ENCODE data around the gene AHSA1. TPM values are rescaled to one million over a fixed set of nuclear protein-coding genes. Genes with fewer than 3 reads are reported as not detected.

AHSA1 gene
- total and polyA plus RNA-seq, 10 of the 15 experiments (the other 5 are each of a cell fraction or from before 2014, with no cell fraction given), result 51.8 to 295 (median 201) TPM

- WGBS (ENCODE audit: insufficient coverage, insufficient replicate concordance, low lambda C conversion rate, missing lambda C conversion rate), result 31% methylated on average over 7 of the region's 7 CpGs
- H3K9me3 ChIP-seq (replicated peaks; ENCODE audit: control insufficient read depth, insufficient read depth, low read length), result no peaks in the 10 kb centered on the region; the same call in 2 of the 3 replicates
- ChIA-PET POLR2A (no interaction called here), SMC1A (ENCODE audit: uncharacterized antibody, unreplicated experiment) (no interaction called here), CTCF (interaction anchor here (1.5 kb wide), 1 partner anchor 36 kb away, joined by 6 read pairs; no protein-coding TSS in a partner anchor), RAD21 (ENCODE audit: unreplicated experiment) (no interaction called here)
- H4K20me1 ChIP-seq (ENCODE audit: control insufficient read depth, insufficient read depth), result no peaks in the 10 kb centered on the region
- no peak overlapping the region for H2AFZ ChIP-seq (ENCODE audit: control insufficient read depth, low read depth, low read length)
- intact Hi-C loops (cut with micrococcal nuclease; ENCODE audit: unreplicated experiment), result no loop called here
- no peak overlapping the region for H3K4me3 ChIP-seq
- no TSS peak for BruUV-seq (replicated peaks)
- H3K27me3 ChIP-seq (replicated peaks in 1 of 2; ENCODE audit: control insufficient read depth in 2 of 2, insufficient read depth in 2 of 2, low read length in 1 of 2), result peaks cover 8% of the 10 kb centered on the region in 2 experiments; a peak in 3 of 4 replicates
- no peak for ATAC-seq
- no peak overlapping the region for H3K4me2 ChIP-seq (ENCODE audit: control insufficient read depth, insufficient read depth)
- no peaks in the 10 kb centered on the region for H3K79me2 ChIP-seq (ENCODE audit: control insufficient read depth, insufficient read depth, low read length)
- in situ Hi-C loops (cut with MboI), result no loop called here
- H3K27ac ChIP-seq (ENCODE audit: control insufficient read depth, insufficient read depth), result no peak overlapping the region
- H3K9ac ChIP-seq (ENCODE audit: control insufficient read depth, insufficient read depth, low read length), result no peak overlapping the region
- FAIRE-seq, result no peak
- DNase-seq (ENCODE audit: low read depth, low spot score), result no peak
- no peaks in the 10 kb centered on the region for H3K36me3 ChIP-seq (ENCODE audit: control insufficient read depth in 2 of 2, insufficient read depth in 2 of 2, low read length in 1 of 2)
- H3K4me1 ChIP-seq (ENCODE audit: control insufficient read depth, insufficient read depth, low read length), result peaks cover 11% of the 10 kb centered on the region
- TF ChIP-seq NKRF (conservative IDR thresholded peaks at IDR 0.05) (no peak), RCOR1 (conservative IDR thresholded peaks at IDR 0.05; ENCODE audit: low read depth, low read length) (no peak), ZSCAN29 (IDR thresholded peaks at IDR 0.05) (no peak), KDM1A (IDR thresholded peaks at IDR 0.05; ENCODE audit: borderline replicate concordance) (no peak), HDGF (IDR thresholded peaks at IDR 0.05) (no peak), CREM (IDR thresholded peaks at IDR 0.05; ENCODE audit: low read depth) (no peak), ZBTB40 (IDR thresholded peaks at IDR 0.05; ENCODE audit: borderline replicate concordance) (no peak), IKZF1 (conservative IDR thresholded peaks at IDR 0.05) (no peak), HDAC2 (IDR thresholded peaks at IDR 0.05) (no peak)
Observed at GRCh38 chr14:77495334-77495733, 37.4 kb downstream of the AHSA1 start.

Measured in GM12878 (cell line).